ENCODE results near the gene DISC1.

DNA sequence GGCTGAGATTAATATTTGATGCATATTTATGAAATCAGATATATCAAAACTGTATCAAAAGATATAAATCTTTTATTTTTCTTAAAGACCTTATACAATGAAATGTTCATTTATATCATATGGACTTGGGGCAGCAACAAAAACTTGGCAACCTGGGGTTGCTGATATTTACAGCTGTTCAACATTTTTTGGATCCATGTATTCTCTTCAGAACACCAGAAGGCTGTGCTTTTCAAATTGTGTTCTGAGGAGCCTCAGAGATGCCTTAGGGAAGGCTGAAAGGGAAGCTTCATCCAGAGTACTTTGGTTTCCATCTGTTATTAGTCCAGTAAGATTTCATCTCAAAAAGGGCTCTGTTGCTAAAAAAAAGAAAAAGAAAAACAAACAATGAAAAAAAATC, 94.8 kb downstream of the DISC1 start:
- TF ChIP-seq, protein P1, sequence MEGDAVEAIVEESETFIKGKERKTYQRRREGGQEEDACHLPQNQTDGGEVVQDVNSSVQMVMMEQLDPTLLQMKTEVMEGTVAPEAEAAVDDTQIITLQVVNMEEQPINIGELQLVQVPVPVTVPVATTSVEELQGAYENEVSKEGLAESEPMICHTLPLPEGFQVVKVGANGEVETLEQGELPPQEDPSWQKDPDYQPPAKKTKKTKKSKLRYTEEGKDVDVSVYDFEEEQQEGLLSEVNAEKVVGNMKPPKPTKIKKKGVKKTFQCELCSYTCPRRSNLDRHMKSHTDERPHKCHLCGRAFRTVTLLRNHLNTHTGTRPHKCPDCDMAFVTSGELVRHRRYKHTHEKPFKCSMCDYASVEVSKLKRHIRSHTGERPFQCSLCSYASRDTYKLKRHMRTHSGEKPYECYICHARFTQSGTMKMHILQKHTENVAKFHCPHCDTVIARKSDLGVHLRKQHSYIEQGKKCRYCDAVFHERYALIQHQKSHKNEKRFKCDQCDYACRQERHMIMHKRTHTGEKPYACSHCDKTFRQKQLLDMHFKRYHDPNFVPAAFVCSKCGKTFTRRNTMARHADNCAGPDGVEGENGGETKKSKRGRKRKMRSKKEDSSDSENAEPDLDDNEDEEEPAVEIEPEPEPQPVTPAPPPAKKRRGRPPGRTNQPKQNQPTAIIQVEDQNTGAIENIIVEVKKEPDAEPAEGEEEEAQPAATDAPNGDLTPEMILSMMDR (conservative IDR thresholded peaks at IDR 0.05; ENCODE audit: low read depth in 2 of 2), result no peak
- TF ChIP-seq EZH2 (IDR thresholded peaks at IDR 0.05; ENCODE audit: low read depth, unreplicated experiment) (no peak), NANOG (IDR thresholded peaks at IDR 0.05; ENCODE audit: borderline replicate concordance) (no peak), CREB1 (CRISPR knock-in tag; IDR thresholded peaks at IDR 0.05; ENCODE audit: low read depth) (no peak)
- TF ChIP-seq, protein P2, sequence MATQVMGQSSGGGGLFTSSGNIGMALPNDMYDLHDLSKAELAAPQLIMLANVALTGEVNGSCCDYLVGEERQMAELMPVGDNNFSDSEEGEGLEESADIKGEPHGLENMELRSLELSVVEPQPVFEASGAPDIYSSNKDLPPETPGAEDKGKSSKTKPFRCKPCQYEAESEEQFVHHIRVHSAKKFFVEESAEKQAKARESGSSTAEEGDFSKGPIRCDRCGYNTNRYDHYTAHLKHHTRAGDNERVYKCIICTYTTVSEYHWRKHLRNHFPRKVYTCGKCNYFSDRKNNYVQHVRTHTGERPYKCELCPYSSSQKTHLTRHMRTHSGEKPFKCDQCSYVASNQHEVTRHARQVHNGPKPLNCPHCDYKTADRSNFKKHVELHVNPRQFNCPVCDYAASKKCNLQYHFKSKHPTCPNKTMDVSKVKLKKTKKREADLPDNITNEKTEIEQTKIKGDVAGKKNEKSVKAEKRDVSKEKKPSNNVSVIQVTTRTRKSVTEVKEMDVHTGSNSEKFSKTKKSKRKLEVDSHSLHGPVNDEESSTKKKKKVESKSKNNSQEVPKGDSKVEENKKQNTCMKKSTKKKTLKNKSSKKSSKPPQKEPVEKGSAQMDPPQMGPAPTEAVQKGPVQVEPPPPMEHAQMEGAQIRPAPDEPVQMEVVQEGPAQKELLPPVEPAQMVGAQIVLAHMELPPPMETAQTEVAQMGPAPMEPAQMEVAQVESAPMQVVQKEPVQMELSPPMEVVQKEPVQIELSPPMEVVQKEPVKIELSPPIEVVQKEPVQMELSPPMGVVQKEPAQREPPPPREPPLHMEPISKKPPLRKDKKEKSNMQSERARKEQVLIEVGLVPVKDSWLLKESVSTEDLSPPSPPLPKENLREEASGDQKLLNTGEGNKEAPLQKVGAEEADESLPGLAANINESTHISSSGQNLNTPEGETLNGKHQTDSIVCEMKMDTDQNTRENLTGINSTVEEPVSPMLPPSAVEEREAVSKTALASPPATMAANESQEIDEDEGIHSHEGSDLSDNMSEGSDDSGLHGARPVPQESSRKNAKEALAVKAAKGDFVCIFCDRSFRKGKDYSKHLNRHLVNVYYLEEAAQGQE (IDR thresholded peaks at IDR 0.05; ENCODE audit: unreplicated experiment), result no peak
